ENCODE data around the gene ME3.

Gene ME3

GRCh38 chr11:86513138-86513537 lies 159.3 kb downstream of the ME3 start:
- in situ Hi-C loops (cut with HindIII; ENCODE audit: low sequenced_read_pairs): no loop called here

GRCh38 chr11:86511086-86511551 lies 161.3 kb downstream of the ME3 start:
- in situ Hi-C loops (cut with HindIII; ENCODE audit: low sequenced_read_pairs): no loop called here
- DNase-seq (ENCODE audit: low read depth): no peak
- no peak overlapping the region for H3K4me3 ChIP-seq (ENCODE audit: low read depth, low read length)
- no peak for TF ChIP-seq CTCF (IDR thresholded peaks at IDR 0.05; ENCODE audit: low read depth, low read length, missing control alignments)

More at GRCh38 chr11:86513138-86513537, 159.3 kb downstream of the ME3 start:
- no peak for DNase-seq (ENCODE audit: low read depth)
- TF ChIP-seq CTCF (IDR thresholded peaks at IDR 0.05; ENCODE audit: low read depth, low read length, missing control alignments): no peak
- no peak overlapping the region for H3K4me3 ChIP-seq (ENCODE audit: low read depth, low read length)

GRCh38 chr11:86510674-86511073 lies 161.7 kb downstream of the ME3 start:
- no peak for DNase-seq (ENCODE audit: low read depth)
- in situ Hi-C loops (cut with HindIII; ENCODE audit: low sequenced_read_pairs): no loop called here
- TF ChIP-seq CTCF (IDR thresholded peaks at IDR 0.05; ENCODE audit: low read depth, low read length, missing control alignments): no peak
- no peak overlapping the region for H3K4me3 ChIP-seq (ENCODE audit: low read depth, low read length)

GRCh38 chr11:86510097-86510496 lies 162.3 kb downstream of the ME3 start:
- H3K4me3 ChIP-seq (ENCODE audit: low read depth, low read length): no peak overlapping the region
- DNase-seq (ENCODE audit: low read depth): no peak
- no peak for TF ChIP-seq CTCF (IDR thresholded peaks at IDR 0.05; ENCODE audit: low read depth, low read length, missing control alignments)
- in situ Hi-C loops (cut with HindIII; ENCODE audit: low sequenced_read_pairs): no loop called here

- no peak overlapping the region for H3K4me3 ChIP-seq (ENCODE audit: low read depth, low read length)
- no peak for TF ChIP-seq CTCF (IDR thresholded peaks at IDR 0.05; ENCODE audit: low read depth, low read length, missing control alignments)
- DNase-seq (ENCODE audit: low read depth): no peak
- in situ Hi-C loops (cut with HindIII; ENCODE audit: low sequenced_read_pairs): no loop called here
Observed at GRCh38 chr11:86509588-86509974, 162.8 kb downstream of the ME3 start.

- TF ChIP-seq CTCF (IDR thresholded peaks at IDR 0.05; ENCODE audit: low read depth, low read length, missing control alignments): no peak
- no peak for DNase-seq (ENCODE audit: low read depth)
- in situ Hi-C loops (cut with HindIII; ENCODE audit: low sequenced_read_pairs): no loop called here
- no peak overlapping the region for H3K4me3 ChIP-seq (ENCODE audit: low read depth, low read length)
Observed at GRCh38 chr11:86508604-86509587, 163.5 kb downstream of the ME3 start.

Data from astrocyte of the cerebellum (primary cell).